Myocyte (in vitro differentiated cells): Measurements from ENCODE around the gene MTX2. TPM values are rescaled to one million over a fixed set of nuclear protein-coding genes. Genes with fewer than 3 reads are reported as not detected.
"Not testable (repeated sequence)": the region's sequence is repeated elsewhere in the genome, so short reads cannot be mapped to it uniquely, and the experiment has no call there.

Experiments used
- DNase-seq: peaks from one replicate; pipeline ENCODE4 v3.0.0-alpha.2; 2012; ENCODE audit warnings: low read depth
- total RNA-seq: library from RNA; depleted of rRNA; stranded (reverse); fragments of >200 nt; gene quantifications from 2 replicates; pipeline ENCODE4 v1.2.3, GENCODE V29; 2014

MTX2 gene
- total RNA-seq, 1 donor from 2014 or later, result 52.2 TPM

DNA sequence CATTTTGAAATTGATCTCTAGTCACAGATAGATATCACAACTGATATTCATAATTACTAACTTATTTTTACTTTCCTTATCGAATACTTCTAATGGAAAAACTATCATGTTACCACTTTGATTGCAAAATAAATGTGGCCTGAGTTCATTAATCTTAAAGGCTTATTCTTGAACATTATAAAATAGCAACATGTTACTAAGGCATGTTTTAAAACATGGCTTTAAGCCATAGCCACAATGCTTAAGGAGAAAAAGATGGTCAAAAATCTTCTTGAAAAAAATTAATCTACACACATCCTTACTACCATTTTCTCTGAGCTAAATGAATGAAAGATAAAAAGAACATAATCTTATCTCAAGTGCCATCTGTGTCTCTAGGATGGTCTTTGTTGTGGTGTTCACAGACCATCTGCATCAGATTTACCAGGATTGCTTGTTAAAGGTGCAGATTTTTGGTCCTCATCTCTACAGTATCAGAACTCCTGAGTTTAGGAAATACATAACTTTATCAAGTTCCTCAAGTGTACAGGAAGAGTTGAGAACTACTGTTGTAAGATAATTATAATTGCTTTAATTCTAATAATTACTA is 15.3 kb downstream of the MTX2 start:
- DNase-seq, result no peak

DNA sequence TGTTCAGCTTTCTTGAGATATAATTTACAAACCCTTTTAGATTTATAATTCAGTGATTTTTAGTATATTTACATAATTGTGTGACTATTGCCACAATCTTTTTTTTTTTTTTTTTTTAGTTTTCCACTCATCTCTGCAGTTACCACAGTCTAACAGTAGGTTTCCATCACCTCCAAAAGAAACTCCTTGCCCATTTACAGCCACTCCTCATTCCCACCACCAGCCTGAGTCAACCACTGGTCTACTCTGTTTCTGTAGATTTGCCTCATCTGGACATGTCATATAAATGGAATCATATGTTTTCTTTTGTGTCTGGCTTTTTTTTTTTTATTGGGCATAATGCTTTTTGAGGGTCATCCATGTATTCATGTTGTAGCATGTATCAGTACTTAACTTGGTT is 16.1 kb downstream of the MTX2 start:
- DNase-seq, result no peak

DNA sequence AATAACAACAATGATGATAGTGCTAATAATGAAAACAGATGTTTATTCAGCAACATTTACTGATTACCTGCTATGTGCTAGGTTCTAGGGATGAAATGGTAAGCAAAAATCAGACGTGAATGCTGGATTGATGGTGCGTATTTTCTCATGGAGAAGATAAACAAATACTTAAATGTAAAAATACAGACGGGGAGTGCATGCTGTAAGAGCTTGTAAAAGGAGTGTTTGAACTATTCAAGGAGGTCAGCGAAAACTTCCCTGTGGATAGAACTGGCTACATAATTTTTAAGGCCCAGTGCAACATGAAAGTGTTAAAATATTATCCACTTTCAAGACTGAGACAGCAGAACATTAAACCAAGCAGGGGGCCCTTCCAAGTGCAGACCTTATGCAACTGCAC is 22.1 kb downstream of the MTX2 start:
- DNase-seq, result no peak

DNA sequence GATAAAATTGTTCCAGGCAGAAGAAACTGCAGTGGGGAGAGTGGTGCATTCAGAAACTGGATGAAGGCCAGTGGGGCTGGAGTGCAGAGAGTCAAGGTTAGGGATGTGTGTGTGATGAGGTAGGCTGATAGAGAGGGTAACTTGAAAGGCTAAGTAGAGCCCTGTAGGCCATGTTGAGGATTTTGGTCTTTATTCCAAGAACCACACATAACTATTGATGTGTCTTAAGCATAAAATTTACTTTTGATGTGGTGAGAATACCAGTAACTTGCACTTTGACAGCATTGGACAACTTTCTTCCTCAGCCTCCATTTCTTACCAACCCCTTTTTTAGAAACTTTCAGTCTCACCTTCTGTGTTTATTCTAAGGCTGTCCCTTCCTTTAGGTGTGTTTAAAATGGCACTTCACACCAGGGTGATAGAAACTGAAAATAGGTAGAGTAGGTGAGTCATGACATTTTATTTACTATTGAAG is 22.6 kb downstream of the MTX2 start:
- no peak for DNase-seq

DNA sequence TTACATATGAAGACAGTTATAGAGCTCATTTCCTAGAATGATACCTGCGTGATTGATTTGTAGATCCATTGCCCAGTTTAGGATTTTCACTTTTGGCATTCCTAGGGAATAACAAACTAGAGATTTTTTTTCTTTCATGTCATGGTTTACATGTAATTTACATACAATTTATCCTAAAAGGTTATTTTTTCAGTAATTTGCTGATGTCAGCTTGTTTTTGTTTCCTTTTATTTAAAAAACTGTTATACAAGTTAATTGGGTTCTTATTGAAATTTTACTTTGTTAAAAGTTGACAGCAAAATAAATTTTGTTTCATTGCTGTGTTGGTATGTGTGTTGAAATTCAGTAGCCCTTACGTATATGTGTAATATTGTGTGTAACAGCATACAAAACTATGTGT is 23.4 kb downstream of the MTX2 start:
- DNase-seq, result no peak

DNA sequence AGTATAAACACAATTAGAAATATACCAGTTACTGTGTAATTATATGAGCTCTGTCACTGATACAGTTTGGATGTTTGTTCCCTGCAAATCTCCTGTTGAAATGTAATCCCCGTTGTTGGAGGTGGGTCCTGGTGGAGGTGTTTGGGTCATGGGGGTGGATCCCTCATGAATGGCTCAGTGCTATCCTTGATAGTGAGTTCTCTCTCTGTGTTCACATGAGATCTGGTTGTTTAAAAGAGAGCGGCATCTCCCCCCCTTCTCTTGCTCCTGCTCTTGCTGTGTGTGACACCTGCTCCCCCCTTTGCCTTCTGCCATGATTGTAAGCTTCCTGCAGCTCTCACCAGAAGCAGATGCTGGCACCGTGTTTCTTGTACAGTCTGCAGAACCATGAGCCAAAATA is 24.1 kb downstream of the MTX2 start:
- DNase-seq, result no peak

DNA sequence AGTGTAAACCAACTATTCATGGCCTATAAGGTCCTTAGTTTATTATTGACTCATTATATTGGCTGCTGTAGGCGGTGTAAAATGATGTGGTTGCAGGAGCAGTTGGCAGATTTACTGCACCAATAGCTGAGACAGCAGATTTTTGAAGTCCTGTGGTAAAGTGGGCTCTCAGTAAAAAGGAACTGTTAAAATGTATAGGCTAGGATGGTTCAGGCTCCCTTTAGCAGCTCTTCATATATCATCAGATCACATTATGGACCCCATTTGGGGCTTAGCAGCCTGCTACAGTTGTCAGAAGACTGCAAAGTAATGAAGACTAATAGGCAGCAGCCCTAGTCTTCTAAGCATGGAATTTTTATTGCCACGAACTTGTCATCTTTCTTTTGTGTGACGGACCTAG is 27.8 kb downstream of the MTX2 start:
- no peak for DNase-seq

DNA sequence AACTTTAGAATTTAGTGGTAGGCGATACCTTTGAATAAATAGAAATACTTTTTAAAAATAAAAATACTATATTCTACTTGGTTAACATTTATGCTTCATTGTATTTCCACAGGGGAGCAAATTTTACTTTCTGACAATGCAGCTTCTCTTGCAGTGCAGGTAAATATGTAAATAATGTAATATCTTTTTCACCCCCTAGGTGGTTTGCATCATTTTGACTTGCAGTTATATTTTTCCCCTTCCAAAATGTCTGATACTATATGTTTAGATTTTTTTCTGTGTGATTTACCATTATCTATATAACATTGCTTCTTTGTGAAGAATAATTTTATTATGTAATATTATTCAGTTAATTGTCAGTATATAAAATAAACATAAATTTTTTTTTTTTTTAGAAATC is 28.5 kb downstream of the MTX2 start:
- no peak for DNase-seq

DNA sequence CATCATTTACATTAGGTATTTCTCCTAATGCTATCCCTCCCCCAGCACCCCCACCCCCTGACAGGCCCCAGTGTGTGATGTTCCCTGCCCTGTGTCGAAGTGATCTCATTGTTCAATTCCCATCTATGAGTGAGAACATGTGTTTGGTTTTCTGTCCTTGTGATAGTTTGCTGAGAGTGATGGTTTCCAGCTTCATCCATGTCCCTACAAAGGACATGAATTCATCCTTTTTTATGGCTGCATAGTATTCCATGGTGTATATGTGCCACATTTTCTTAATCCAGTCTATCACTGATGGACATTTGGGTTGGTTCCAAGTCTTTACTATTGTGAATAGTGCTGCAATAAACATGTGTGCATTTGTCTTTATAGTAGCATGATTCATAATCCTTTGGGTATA is 36.8 kb downstream of the MTX2 start:
- not testable (repeated sequence) for DNase-seq

DNA sequence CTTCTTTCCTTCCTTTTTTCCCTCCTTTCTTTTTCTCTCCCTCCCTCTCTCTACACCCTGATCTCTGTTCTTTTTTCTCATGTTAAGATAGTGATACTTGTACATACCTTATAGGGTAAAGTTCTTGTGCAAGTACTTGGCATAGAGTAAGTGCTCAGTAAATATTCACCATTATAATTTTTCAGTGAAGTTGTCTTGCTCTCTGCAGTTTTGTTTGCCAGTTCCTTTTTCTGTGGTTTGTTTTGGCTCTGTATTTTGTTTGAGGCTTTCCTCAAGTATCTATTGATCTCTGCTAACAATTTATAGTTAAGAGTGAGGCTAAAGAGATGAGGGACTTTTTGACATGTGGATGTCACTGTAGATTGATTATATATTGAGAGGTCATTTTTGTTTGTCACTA is 48.0 kb downstream of the MTX2 start:
- DNase-seq, result no peak

DNA sequence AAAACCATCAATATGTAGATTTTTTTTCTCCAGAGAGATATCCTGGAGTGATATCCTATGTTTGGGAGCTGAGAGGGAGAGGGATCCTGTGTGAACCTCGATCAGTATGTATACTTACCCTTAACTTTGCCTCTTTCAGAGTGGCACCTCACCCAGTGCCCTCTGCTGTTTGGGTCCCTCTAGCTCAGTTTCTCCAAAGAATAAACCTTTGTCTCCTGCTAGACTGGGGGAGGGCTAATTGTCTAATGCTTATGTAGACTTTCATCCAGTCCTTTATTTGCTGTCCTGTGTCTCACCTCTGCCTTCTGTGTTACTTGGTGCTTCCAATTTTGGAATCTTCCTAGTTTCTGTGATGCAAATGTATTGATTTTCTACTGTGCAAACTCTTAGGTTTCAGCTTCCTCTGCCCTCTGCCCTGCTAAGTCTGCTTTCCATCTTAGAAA is 48.4 kb downstream of the MTX2 start:
- no peak for DNase-seq

DNA sequence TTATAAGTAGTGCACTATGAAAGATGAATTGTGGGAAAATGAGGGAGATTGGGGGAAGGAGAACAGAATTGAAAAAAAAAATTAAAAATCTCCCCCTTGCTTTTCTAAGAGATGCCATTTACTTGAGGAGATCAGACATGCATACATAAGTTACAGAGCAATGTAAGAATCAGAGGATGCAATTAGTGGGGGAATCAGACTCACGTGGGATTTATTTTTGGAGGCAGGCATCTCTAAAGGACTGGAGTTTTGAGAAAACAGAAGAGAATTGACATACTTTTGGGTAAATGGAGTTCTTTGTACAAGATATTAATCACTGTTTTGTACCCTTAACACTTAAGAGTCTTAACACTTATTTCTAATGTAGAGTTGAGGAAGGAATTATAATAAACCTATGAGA is 52.7 kb downstream of the MTX2 start:
- DNase-seq, result no peak

DNA sequence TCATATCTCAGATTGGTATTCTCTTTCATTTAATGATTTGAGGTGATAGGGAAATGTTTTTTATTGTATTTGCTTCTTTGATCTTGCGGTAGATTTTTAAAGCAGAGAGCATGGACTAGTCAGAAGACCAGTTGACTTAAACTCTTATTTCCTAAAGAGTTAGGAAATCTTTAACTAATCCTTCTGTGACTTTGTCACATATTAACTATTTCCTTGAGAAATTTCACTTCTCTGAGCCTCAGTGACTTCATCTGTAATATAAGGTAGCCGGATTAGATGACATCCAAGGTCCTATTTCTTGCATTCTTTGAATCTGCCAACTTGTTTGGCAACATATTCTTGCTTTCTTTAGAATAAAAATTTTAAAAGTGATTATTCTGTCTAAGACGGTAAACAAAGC is 55.6 kb downstream of the MTX2 start:
- DNase-seq, result no peak

DNA sequence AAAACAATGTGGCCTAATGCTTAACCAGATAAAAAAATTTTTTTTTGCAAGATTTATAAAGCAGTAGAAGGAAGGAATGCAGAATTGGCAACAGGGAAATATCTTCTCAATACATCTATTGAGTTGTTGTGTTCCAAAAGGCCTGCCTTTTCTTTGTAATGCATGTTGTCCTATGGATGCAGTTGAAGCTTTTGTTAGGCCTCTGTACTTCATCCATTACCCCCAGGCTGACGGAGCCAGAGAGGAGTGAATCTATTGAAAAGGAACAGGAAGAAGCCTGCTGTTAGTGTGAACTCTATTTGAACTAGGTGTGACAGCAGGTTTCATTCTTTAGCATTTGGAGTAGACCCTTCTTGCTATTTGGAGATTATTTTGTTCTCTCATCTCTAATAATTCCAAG is 56.5 kb downstream of the MTX2 start:
- DNase-seq, result no peak

DNA sequence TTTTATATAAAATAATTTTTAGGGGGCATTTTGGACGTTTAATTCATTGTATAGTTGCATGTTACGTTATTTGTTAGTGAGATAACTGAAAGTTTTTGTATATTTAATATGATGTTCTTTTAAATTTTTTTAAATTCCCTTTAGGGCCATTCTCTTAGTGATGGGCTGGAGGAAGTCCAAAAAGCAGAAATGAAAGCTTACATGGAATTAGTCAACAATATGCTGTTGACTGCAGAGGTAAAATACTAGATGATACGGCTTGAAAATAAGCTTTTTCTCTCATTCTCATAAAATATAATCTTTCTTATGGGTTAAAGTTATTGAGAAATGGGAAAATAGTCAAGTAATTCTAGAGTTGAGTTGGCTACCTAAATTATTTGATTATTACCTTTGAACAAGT is 58.9 kb downstream of the MTX2 start:
- DNase-seq, result no peak

DNA sequence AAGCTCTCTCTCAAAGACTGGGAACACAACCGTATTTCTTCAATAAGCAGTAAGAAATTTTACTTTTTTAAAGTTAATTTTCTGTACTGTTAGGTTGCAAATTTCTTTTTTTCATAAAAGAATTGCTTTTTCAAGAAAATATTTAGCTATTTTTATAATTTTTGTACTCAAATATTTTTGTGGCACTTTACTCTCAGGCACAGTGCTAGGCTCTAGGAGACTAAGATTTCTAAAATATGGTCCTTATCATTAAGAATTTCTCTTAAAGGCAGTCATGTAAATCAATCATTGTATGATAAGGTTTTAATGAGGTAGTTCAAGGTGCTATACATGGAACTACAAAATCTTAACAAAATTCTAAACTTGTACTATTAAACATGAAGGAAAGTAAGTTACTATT is 61.4 kb downstream of the MTX2 start:
- DNase-seq, result no peak

DNA sequence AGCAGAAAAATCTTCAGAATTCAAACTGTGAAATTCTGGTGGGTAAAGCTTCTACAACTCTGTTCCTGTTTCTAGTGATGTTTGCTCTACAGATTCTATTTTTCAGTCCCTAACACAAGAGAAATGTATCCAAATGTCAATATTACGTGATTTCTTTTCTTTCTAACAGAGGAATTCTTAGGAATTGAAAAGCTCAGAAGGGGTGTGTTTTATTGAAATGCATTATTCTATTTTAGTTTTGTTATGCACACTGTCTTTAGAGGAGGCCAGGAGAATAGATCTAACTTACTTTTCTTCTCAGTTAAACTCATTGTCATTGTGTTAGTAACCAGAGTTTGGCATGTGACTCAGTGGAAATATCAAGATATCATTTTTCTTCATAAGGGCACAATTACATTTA is 62.4 kb downstream of the MTX2 start:
- no peak for DNase-seq

DNA sequence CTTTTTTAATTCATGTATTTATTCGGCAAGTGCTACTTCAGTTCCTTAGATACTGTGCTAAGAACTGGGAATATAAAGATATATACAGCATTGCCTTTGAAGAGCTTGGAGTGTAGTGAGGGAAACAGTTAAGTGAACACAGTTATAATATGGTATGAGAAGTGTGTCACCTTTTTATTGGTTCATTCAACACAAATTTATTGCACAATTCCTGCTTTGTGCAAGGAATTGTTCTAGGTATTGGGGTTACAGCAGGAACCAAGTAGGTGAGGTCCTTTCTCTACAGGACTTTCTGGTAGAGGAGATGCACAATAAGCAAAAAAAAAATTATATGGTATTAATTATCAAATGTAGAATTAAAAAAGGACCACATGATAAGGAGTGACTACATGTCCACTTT is 65.5 kb downstream of the MTX2 start:
- DNase-seq, result no peak

DNA sequence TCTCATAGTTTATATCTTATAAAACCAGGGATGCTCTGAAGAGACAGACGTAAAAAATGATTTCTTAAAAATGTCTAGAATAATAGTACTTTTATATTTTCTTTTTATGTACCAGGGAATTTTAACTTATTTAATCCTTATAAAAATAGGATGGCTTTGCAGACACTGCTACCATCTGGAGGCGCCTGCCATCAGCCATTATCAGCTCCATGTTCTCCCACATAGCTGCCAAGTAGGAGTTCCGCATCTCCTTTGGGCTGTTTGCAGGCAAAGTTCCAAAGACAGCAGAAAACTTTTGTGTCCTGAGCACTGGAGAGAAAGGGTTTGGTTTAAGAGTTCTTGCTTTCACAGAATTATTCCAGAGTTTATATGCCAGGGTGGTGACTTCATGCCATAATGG is 69.2 kb downstream of the MTX2 start:
- DNase-seq, result no peak

DNA sequence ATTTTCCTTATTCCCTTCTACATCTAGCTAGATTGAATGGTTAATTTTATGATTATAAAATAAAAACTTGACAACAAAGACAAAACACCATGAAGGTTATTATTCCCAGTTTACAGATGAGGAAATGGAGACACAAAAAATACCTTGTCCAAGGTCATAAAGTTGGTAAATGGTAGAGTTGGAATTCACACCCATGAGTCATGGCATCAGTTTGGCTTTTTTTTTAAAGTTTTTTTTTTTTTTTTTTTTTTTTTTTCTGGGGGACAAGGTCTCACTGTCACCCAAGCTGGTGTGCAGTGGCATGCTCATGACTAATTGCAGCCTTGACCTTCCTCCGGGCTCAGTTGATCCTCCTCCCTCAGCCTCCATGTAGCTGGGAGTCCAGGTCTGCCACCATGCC is 70.0 kb downstream of the MTX2 start:
- no peak for DNase-seq

DNA sequence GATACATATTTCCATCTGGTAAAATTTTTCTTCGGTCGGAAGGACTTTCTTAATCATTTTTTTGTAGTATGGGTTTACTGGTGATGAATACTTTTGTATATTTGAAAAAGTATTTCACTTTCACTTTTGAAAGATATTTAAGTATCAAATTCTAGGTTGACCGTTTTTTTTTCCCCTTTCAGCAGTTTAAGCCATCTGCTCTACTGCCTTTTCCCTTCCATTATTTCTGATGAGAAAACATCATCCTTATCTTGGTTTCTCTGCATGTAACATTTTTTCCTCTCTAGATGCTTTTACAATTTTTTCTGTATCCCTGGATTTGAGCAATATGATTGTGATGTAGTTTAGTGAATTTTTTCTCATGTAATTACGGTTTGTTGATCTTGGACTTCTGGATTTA is 87.0 kb downstream of the MTX2 start:
- no peak for DNase-seq

DNA sequence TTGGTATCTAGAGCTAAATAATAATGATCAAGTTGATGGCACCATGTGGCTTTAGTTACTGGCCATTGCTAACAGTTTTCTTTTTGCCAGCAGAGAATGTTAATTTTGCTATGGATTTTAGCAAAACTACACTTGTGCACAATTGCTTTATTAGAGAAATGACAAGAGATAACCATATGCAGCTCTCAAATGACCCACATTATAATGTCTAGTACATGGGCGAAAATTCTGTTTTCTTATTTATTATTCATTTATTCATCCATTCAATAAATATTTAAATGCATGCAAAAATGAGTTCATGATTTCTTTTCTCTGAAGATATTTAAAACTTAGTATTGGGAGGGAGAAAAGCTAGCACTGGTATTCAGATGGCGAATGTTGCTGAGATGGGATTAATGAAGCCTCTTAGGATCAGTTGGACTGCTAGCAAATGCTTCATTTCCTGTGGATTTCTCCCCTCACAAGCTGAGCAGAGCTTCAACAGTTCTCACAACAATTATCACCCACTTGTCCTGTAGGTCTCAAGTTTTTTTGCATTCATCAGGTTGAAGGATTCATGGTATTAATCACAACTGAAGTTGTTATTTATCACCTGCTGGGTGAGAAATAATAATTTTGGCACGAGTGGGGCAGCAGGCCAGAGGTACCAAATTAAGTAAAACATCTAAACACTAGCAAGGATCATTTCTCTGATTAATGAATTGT is 95.2 kb downstream of the MTX2 start:
- no peak for DNase-seq

DNA sequence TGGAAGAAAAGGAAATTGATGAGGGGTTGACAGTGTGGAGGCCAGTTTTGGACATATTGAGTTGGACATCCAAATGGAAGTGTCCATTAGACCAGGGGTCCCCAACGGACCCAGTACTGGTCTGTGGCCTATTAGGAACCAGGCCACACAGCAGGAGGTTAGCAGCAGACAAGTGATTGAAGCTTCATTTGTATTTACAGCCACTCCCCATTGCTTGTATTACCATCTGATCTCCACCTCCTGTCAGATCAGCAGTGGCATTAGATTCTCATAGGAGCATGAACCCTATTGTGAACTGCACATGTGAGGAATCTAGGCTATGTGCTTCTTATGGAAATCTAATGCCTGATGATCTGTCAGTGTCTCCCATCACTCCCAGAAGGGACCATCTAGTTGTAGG is 99.1 kb downstream of the MTX2 start:
- DNase-seq, result no peak
